Peyer's patch (tissue), 4 donors: ENCODE data around the gene SLC22A9. TPM values are rescaled to one million over a fixed set of nuclear protein-coding genes. Genes with fewer than 3 reads are reported as not detected.

ENCODE experiments used
- DNase-seq, 3 donors: peaks; one replicate each; pipeline ENCODE4 v3.0.0-alpha.2; 2017 to 2019
- H3K27ac ChIP-seq, 4 donors: fragments of 200-600 bp; sonication (generic); one replicate each; pipeline ENCODE4 v1.5.1; 2016 to 2019
- H3K27me3 ChIP-seq, 2 donors: fragments of 200-600 bp; sonication (generic); one replicate each; pipeline ENCODE4 v1.5.1; 2019
- H3K36me3 ChIP-seq, 3 donors: fragments of 200-600 bp; sonication (generic); one replicate each; pipeline ENCODE4 v1.5.1; 2016 to 2019
- H3K4me1 ChIP-seq, 4 donors: fragments of 200-600 bp; sonication (generic); one replicate each; pipeline ENCODE4 v1.5.1; 2016 to 2019
- H3K4me3 ChIP-seq, 4 donors: fragments of 200-600 bp; sonication (generic); 1 replicate in 3 of 4; 2 replicates in 1 of 4; pipeline ENCODE4 v1.5.1; 2016 to 2019; ENCODE audit warnings: mild to moderate bottlenecking in 1 of 4
- H3K9me3 ChIP-seq, 4 donors: fragments of 200-600 bp; sonication (generic); one replicate each; pipeline ENCODE4 v1.5.1; 2016 to 2019; ENCODE audit warnings: mild to moderate bottlenecking in 1 of 4
- POLR2A ChIP-seq, 2 donors: fragments of 450-650 bp; IDR thresholded peaks; one replicate each; pipeline ENCODE4 v1.5.1; 2017; ENCODE audit warnings: antibody characterized with exemption in 2 of 2, mild to moderate bottlenecking in 2 of 2, moderate library complexity in 2 of 2
- total RNA-seq, 4 donors: library from RNA; depleted of rRNA; stranded (reverse); fragments of >200 nt; gene quantifications; one replicate each; pipeline ENCODE4 v1.1.0, GENCODE V29; 2016
- TF ChIP-seq, protein P1 (sequence below), 6 experiments: fragments of 450-650 bp in 4 of 6; fragments of 200-600 bp in 2 of 6; sonication (generic) in 1 of 6; IDR thresholded peaks; one replicate each; pipeline ENCODE4 v1.5.1; 2017 to 2019; ENCODE audit warnings: antibody characterized with exemption in 6 of 6, mild to moderate bottlenecking in 3 of 6, moderate library complexity in 1 of 6

The SLC22A9 gene
- total RNA-seq, 4 donors from 2014 or later = not detected

DNA sequence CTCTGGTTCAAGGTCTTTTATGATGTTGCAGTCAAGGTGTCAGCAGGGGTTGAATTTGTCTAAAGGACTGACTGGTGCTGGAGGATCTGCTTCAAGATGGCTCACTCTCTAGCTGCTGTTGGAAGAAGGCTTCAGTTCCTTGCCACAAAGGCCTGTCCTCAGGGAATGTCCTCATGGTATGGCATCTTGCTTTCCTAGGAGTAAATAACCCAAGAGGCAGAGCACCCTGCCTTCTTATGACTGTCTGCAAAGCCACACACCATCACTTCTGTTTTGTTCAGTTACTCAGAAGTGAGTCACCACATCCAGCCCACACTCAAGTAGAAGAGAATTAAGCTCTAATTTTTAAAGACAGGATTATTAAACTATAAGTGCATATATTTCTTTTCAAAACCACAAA is 76.1 kb downstream of the SLC22A9 start:
- Histone ChIP-seq H3K36me3 (no peaks in the 10 kb centered on the region), H3K27me3 (no peaks in the 10 kb centered on the region), H3K4me1 (no peaks in the 10 kb centered on the region), H3K4me3 (no peak overlapping the region), H3K27ac (no peak overlapping the region), H3K9me3 (no peaks in the 10 kb centered on the region)
- TF ChIP-seq, protein P1, sequence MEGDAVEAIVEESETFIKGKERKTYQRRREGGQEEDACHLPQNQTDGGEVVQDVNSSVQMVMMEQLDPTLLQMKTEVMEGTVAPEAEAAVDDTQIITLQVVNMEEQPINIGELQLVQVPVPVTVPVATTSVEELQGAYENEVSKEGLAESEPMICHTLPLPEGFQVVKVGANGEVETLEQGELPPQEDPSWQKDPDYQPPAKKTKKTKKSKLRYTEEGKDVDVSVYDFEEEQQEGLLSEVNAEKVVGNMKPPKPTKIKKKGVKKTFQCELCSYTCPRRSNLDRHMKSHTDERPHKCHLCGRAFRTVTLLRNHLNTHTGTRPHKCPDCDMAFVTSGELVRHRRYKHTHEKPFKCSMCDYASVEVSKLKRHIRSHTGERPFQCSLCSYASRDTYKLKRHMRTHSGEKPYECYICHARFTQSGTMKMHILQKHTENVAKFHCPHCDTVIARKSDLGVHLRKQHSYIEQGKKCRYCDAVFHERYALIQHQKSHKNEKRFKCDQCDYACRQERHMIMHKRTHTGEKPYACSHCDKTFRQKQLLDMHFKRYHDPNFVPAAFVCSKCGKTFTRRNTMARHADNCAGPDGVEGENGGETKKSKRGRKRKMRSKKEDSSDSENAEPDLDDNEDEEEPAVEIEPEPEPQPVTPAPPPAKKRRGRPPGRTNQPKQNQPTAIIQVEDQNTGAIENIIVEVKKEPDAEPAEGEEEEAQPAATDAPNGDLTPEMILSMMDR (IDR thresholded peaks at IDR 0.05) = no peak
- no peak for TF ChIP-seq POLR2A (IDR thresholded peaks at IDR 0.05)
- DNase-seq = no peak

DNA sequence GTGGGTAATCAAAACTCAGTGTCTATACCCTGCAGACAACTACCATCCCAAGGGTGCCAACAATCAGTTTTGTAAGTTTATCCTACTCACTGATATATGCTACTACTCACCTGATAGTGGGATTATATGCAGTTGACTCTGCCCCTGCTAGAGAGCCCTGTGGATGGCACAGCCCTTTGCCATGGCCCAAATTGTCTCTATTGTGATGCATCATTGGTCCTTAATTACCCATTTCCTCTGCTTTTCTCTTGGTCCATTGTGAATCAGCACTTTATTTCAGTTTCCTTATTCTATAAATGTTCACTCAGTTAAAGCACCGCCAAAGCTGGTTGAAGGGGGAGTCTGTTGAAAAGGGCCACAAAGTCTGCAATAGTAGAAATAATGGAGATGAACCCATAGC is 79.1 kb downstream of the SLC22A9 start:
- DNase-seq = no peak
- no peak overlapping the region for H3K4me3 ChIP-seq
- no peak overlapping the region for H3K27ac ChIP-seq
- no peaks in the 10 kb centered on the region for H3K36me3 ChIP-seq
- H3K27me3 ChIP-seq = no peaks in the 10 kb centered on the region
- H3K9me3 ChIP-seq = no peaks in the 10 kb centered on the region
- H3K4me1 ChIP-seq = no peaks in the 10 kb centered on the region
- TF ChIP-seq POLR2A (IDR thresholded peaks at IDR 0.05) = no peak
- TF ChIP-seq, protein P1 (IDR thresholded peaks at IDR 0.05) = no peak

DNA sequence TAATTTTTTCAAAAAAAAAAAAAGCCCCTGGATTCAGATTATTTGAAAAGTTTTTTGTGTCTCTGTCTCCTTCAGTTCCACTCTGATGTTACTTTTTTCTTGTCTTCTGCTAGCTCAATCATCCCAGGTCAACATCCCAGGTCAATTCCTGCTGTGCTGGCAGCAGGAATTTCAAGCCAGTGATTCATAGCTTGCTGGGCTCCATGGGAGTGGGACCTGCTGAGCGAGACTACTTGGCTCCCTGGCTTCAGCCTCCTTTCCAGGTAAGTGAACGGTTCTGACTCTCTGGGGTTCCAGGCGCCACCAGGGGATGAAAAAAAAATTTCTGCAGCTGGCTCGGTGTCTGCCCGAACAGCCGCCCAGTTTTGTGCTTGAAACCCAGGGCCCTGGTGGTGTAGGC is 90.0 kb downstream of the SLC22A9 start:
- no peak overlapping the region for H3K4me3 ChIP-seq
- DNase-seq = no peak
- H3K27me3 ChIP-seq = no peaks in the 10 kb centered on the region
- no peaks in the 10 kb centered on the region for H3K36me3 ChIP-seq
- H3K4me1 ChIP-seq = no peaks in the 10 kb centered on the region
- no peaks in the 10 kb centered on the region for H3K9me3 ChIP-seq
- no peak overlapping the region for H3K27ac ChIP-seq
- TF ChIP-seq, protein P1 (IDR thresholded peaks at IDR 0.05) = no peak
- TF ChIP-seq POLR2A (IDR thresholded peaks at IDR 0.05) = no peak

Other genes starting within 250 kb of the SLC22A9 start
- not detected for gene SLC22A24, start 225.6 kb upstream of the SLC22A9 start, total RNA-seq
- gene SLC22A25, start 126.2 kb upstream of the SLC22A9 start, total RNA-seq = not detected
- gene PLAAT5, start 121.4 kb downstream of the SLC22A9 start, total RNA-seq = 1 to 10 TPM in 1 of 4 donors, under 1 TPM in 1, not detected in 2; 0.67 to 3.3 TPM
- under 1 TPM in 1 of 4 donors, not detected in 3; 0.53 TPM for gene LGALS12, start 136.3 kb downstream of the SLC22A9 start, total RNA-seq
- gene PLAAT4, start 167.0 kb downstream of the SLC22A9 start, total RNA-seq = 100 to 1,000 TPM in 2 of 4 donors, 10 to 100 TPM in 2; 54.5 to 179 (median 93.4) TPM
- gene PLAAT2, start 193.6 kb downstream of the SLC22A9 start, total RNA-seq = 100 to 1,000 TPM in 1 of 4 donors, 10 to 100 TPM in 3; 13.2 to 144 (median 68.7) TPM
- gene PLAAT3, start 244.6 kb downstream of the SLC22A9 start, total RNA-seq = 10 to 100 TPM in 3 of 4 donors, 1 to 10 TPM in 1; 6.8 to 20.1 (median 18.4) TPM